K562 (cell line): ENCODE results near the gene ZRANB3. TPM values are rescaled to one million over a fixed set of nuclear protein-coding genes. Genes with fewer than 3 reads are reported as not detected.

Experiments used
- ATF3 ChIP-seq, 2 experiments: fragments of 450-650 bp in 1 of 2; sonication (generic) in 1 of 2; formaldehyde crosslinking in 1 of 2; IDR thresholded peaks in 1 of 2; conservative IDR thresholded peaks in 1 of 2; 2 replicates each; pipeline versions ENCODE4 v1.6.1 to v1.8.1; 2016 to 2023; ENCODE audit warnings: mild to moderate bottlenecking in 2 of 2, moderate library complexity in 2 of 2, inconsistent platforms in 1 of 2, missing genetic modification reagents in 1 of 2
- CREB1 ChIP-seq, 2 experiments: sonication (generic) in 1 of 2; formaldehyde crosslinking in 1 of 2; IDR thresholded peaks; 2 replicates each; pipeline versions ENCODE4 v1.6.1 to v1.8.0; 2012 to 2022; ENCODE audit warnings: inconsistent platforms in 1 of 2, mild to moderate bottlenecking in 1 of 2, missing genetic modification reagents in 1 of 2, moderate library complexity in 1 of 2
- DPF2 ChIP-seq: fragments of 450-650 bp; IDR thresholded peaks from 2 replicates; pipeline ENCODE4 v1.6.1; 2016
- MITF ChIP-seq: IDR thresholded peaks from 2 replicates; pipeline ENCODE4 v1.6.1; 2014; ENCODE audit warnings: antibody characterized with exemption
- NR0B1 ChIP-seq: fragments of 450-650 bp; IDR thresholded peaks from one replicate; pipeline ENCODE4 v1.6.1; 2018; ENCODE audit warnings: mild to moderate bottlenecking, moderate library complexity; ENCODE audit not compliant: partially characterized antibody
- PHB ChIP-seq: fragments of 250-450 bp; sonication (Bioruptor Pico); IDR thresholded peaks from 2 replicates; pipeline ENCODE4 v1.5.0; 2021
- PKNOX1 ChIP-seq: fragments of 450-650 bp; IDR thresholded peaks from 2 replicates; pipeline ENCODE4 v1.6.1; 2016
- PML ChIP-seq: IDR thresholded peaks from 2 replicates; pipeline ENCODE4 v1.6.1; 2012; ENCODE audit warnings: low read length, inconsistent platforms
- TBL1XR1 ChIP-seq, 2 experiments: IDR thresholded peaks; 2 replicates each; pipeline ENCODE4 v1.6.1; 2012; ENCODE audit warnings: improper control_type of control experiment in 2 of 2, low read length in 2 of 2, mild to moderate bottlenecking in 1 of 2
- TCFL5 ChIP-seq: fragments of 250-450 bp; sonication (Bioruptor Pico); conservative IDR thresholded peaks from 2 replicates; pipeline ENCODE4 v1.6.1; 2021; ENCODE audit warnings: mild to moderate bottlenecking, moderate library complexity, matching md5 sums
- TEAD2 ChIP-seq: fragments of 450-650 bp; IDR thresholded peaks from 2 replicates; pipeline ENCODE4 v1.6.1; 2016; ENCODE audit warnings: missing genetic modification characterization, control low read depth, missing compliant biosample characterization
- ZBTB9 ChIP-seq: fragments of 450-650 bp; formaldehyde crosslinking; IDR thresholded peaks from 2 replicates; pipeline ENCODE4 v1.4.0; 2020; ENCODE audit warnings: mild to moderate bottlenecking, moderate library complexity
- ZNF175 ChIP-seq: fragments of 200-800 bp; sonication (Bioruptor generic); IDR thresholded peaks from 2 replicates; pipeline ENCODE4 v1.6.1; 2016; ENCODE audit warnings: low read depth, mild to moderate bottlenecking, missing genetic modification characterization, missing compliant biosample characterization
- ZNF197 ChIP-seq: fragments of 200-800 bp; sonication (Bioruptor generic); IDR thresholded peaks from 2 replicates; pipeline ENCODE4 v1.6.1; 2016; ENCODE audit warnings: low read depth, missing genetic modification characterization, missing compliant biosample characterization
- polyA plus RNA-seq, 8 experiments: library from polyadenylated mRNA; depleted of rRNA in 4 of 8; stranded (reverse) in 5 of 8; unstranded in 3 of 8; fragments of >200 nt; fragmentation: Nextera tagmentation in 2 of 8; fragmentation: Illumina TruSeq in 1 of 8; extraction: Ambion mirVana in 2 of 8; extraction: Trizol in 1 of 8; gene quantifications; 2 replicates each; pipeline versions ENCODE4 v1.2.1 to v1.2.3, GENCODE V29; 2011 to 2014; ENCODE audit warnings: inconsistent platforms in 1 of 8, missing spikeins in 1 of 8
- total RNA-seq, 7 experiments: library from RNA; depleted of rRNA in 6 of 7; stranded (reverse); fragments of >200 nt in 6 of 7; fragmentation: Illumina TruSeq in 2 of 7; extraction: Trizol in 2 of 7; gene quantifications; 2 replicates each; pipeline versions ENCODE4 v1.2.1 to v1.2.3, GENCODE V29; 2011 to 2021; ENCODE audit warnings: low replicate concordance in 1 of 7

Gene ZRANB3
- total and polyA plus RNA-seq, 9 of the 15 experiments (the other 6 are each of a cell fraction or from before 2014, with no cell fraction given): 8.6 to 21.3 (median 14.7) TPM

- TF ChIP-seq ZNF175 (CRISPR knock-in tag): no peak
- no peak for TF ChIP-seq NR0B1
- no peak for TF ChIP-seq ATF3 (IDR thresholded peaks at IDR 0.05)
- no peak for TF ChIP-seq ATF3 (CRISPR knock-in tag; conservative IDR thresholded peaks at IDR 0.05)
- TF ChIP-seq ZBTB9 (CRISPR knock-in tag): no peak
- TF ChIP-seq TEAD2 (tag): no peak
- TF ChIP-seq PHB (CRISPR knock-in tag): no peak
- TF ChIP-seq MITF: no peak
- TF ChIP-seq PKNOX1: no peak
- TF ChIP-seq PML: no peak
- TF ChIP-seq DPF2: no peak
- no peak for TF ChIP-seq TBL1XR1 (IDR thresholded peaks at IDR 0.05; ENCODE audit: low read length in 2 of 2)
- TF ChIP-seq TCFL5: no peak
- no peak for TF ChIP-seq CREB1 (IDR thresholded peaks at IDR 0.05)
- no peak for TF ChIP-seq CREB1 (CRISPR knock-in tag; IDR thresholded peaks at IDR 0.05)
- no peak for TF ChIP-seq ZNF197 (CRISPR knock-in tag)
These were observed 379.4 kb downstream of the ZRANB3 start (continued) for GRCh38 chr2:135151615-135152014.
